HG02571 (cell line): ENCODE data around the gene GFOD2.

ENCODE experiments used
- ATAC-seq: cut with Tn5 transposase; IDR thresholded peaks from one replicate; pipeline ENCODE4 v1.9.1; 2021; ENCODE audit warnings: mild to moderate bottlenecking, moderate library complexity; ENCODE audit not compliant: unreplicated experiment

Gene GFOD2

GRCh38 chr16:67660564-67661028, 58.5 kb downstream of the GFOD2 start, which contains the start of gene PARD6A:
Gene PARD6A, plus strand, starts transcription at chr16:67660960. Its CDS starts 79 bp downstream, at chr16:67661039.
- peak; percentile 62 for ATAC-seq

- peak; percentile 56 for ATAC-seq
These were observed 59.2 kb downstream of the GFOD2 start, which contains the start of gene ACD for GRCh38 chr16:67659675-67660563. Gene ACD, minus strand, starts transcription at chr16:67660260. Its CDS starts 40 bp downstream, at chr16:67660220.

- no peak for ATAC-seq
These were observed 60.1 kb downstream of the GFOD2 start for GRCh38 chr16:67658849-67659674.

GRCh38 chr16:67657751-67658518, 61.2 kb downstream of the GFOD2 start:
- ATAC-seq: no peak

- ATAC-seq: no peak
These were observed 62.0 kb downstream of the GFOD2 start for GRCh38 chr16:67657017-67657608.

- ATAC-seq: no peak
These were observed 62.6 kb downstream of the GFOD2 start for GRCh38 chr16:67656344-67657016.

- no peak for ATAC-seq
These were observed 63.8 kb downstream of the GFOD2 start for GRCh38 chr16:67655363-67655762.

- no peak for ATAC-seq
These were observed 64.7 kb downstream of the GFOD2 start for GRCh38 chr16:67654403-67654911.

GRCh38 chr16:67653789-67654402, 65.2 kb downstream of the GFOD2 start:
- no peak for ATAC-seq

- no peak for ATAC-seq
These were observed 65.9 kb downstream of the GFOD2 start for GRCh38 chr16:67653128-67653788.

GRCh38 chr16:67652578-67653127, 66.5 kb downstream of the GFOD2 start:
- no peak for ATAC-seq

GRCh38 chr16:67651847-67652246, 67.3 kb downstream of the GFOD2 start:
- ATAC-seq: no peak

GRCh38 chr16:67651039-67651438, 68.1 kb downstream of the GFOD2 start:
- ATAC-seq: no peak

- ATAC-seq: no peak
These were observed 69.1 kb downstream of the GFOD2 start for GRCh38 chr16:67650023-67650422.

- ATAC-seq: no peak
These were observed 69.6 kb downstream of the GFOD2 start for GRCh38 chr16:67649494-67649931.

- no peak for ATAC-seq
These were observed 70.2 kb downstream of the GFOD2 start for GRCh38 chr16:67648764-67649407.

GRCh38 chr16:67648088-67648763, 70.9 kb downstream of the GFOD2 start:
- no peak for ATAC-seq
